Measurements from ENCODE around the gene PARL.

The PARL gene

GRCh38 chr3:183845608-183846288 lies 38.9 kb downstream of the PARL start:
- peak; percentile 16 for DNase-seq

- no peak for DNase-seq
Observed at GRCh38 chr3:183845090-183845489, 39.6 kb downstream of the PARL start.

GRCh38 chr3:183844606-183845005 lies 40.1 kb downstream of the PARL start:
- peak; percentile 19 for DNase-seq

DNA sequence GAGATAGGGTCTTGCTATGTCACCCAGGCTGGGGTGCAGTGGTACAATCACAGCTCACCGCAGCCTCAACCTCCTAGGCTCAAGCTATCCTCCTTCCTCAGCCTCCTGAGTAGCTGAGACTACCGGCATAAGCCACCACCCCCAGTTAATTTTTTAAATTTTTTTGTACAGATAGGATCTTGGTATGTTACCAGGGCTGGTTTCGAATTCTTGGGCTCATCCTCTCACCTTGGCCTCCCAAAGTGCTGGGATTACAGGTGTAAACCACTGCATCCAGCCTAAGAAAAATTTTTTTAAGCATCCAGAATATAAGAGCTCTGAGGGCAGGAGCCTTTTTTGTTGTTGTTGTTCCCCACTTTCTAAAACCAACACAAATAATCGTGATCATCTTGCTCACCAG lies 44.9 kb downstream of the PARL start:
- no peak for DNase-seq

DNA sequence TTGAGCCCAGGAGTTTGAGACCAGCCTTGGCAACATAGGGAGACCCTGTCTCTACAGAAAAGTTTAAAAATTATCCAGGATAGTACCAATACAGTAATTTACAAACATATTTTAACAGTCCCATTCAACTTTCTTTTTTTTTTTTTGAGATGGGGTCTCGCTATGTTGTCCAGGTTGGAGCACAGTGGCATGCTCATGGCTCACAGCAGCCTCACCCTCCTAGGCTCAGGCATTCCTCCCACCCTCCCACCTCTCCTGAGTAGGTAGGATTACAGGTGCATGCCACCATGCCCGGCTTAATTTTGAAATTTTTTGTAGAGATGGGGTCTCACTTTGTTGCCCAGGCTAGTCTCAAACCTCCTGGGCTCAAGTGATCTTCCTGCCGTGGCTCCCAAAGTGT lies 46.8 kb downstream of the PARL start:
- no peak for DNase-seq

DNA sequence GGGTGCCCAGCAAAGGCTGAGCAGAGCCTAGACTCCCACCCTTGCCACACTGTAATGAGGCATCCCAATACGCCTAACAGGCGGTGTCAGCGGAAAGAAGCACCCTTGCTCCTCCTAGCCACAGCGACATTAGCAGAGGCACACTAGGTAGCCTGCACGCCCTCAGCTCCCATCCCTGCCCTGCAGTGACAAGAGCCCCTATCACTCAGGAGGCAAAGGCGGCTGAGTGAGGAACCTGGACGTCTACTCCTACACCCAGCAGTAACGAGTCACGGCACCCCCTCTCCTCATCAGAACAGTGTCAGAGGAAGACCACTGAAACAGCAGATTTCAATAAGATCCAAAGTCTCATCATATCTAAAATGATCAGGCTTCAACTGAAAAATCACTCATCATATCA lies 47.3 kb downstream of the PARL start:
- no peak for DNase-seq

- no peak for DNase-seq
Observed at GRCh38 chr3:183833516-183833915, 51.2 kb downstream of the PARL start.

DNA sequence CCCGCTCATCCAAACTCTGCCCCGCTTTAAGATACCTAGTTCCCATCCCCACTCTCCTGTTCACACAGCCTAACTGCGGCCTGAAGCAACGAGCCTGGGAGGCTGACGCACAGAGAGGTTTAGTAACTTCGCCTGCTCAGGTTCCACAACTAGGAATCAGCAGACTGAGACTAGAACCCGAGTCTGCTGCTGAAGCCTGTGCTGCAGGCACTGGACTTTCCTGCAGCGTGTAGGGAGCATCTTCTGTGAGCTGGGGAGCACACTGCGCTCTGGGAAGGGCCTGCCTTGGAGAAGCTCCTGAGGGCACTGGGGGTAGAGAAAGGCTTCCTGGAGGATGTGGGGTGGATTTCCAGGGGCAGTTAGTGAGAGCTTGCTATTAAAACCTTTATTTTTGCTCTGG lies 54.5 kb downstream of the PARL start:
- no peak for DNase-seq

GRCh38 chr3:183829466-183829865 lies 55.2 kb downstream of the PARL start:
- DNase-seq: no peak

- no peak for DNase-seq
Observed at GRCh38 chr3:183828538-183828870, 56.2 kb downstream of the PARL start.

DNA sequence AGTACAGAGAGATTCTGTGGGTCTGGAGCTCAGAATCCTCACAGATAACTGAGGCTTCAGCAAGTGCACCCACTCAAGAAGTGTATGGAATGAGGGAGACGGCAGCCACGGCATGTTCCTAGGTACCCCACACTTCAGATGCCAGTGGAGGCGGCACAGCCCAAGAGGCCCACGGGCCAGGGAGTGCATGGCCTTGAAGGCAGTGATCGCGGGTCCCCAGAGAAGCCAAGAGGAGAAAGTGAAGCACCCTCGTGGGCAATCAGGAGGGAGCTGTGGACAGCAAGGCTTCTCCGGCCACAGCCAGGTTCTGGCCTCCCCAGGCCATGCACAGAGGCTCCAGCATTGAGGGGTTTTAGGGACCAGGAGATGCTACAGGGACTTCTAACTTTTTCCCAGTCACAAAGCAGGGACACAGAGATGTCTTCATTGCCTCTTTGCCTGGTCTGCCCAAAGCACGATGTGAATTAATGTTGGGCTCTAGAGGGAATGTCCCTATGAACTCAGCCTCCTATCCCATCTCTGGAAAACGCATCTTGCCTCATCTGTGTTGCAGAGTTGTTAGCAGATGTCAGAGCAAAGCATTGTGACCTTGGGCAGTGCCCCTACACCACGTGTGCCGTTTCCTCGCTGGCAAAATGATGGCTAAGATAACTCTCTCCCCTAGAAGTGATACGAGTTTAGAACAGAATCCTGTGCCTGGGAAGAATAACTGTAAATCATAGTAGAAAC lies 56.7 kb downstream of the PARL start:
- DNase-seq: no peak

DNA sequence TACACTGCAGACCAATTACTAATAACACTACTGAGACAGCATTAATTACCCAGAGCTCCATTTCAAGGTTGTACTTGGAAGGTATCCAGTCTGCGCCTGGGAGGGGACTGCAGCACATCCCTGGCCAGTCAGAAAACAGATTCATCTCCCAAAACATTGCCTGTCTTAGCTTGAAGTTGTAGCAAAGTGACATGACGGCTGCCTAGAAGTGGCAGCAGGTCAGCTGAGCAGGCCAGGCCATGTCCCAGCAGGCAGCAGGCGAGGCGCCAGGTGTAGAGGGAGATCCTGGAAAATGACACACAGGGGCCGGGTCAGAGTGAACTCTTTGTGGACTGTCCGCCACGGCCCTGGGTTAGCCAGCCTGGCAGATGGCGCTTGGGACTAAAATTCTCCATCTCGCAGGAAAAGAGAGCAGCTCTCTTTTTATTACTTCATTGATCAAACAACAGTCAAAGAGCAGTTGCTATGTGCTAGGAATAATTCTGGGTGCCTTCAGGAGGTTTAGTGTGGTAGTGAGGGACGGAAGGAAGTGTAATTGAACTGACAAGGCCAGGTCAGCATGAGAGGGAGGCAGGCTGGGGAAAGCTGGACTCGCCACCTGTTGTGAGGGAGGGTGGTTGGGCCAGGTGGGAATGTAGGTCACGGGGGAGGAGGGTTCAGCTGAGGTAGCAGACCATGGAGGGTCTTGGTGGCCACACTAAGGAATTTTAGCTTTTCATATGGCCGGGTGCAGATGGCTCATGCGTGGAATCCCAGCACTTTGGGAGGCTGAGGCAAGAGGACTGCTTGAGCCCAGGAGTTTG lies 58.0 kb downstream of the PARL start:
- DNase-seq: no peak

GRCh38 chr3:183825456-183826161 lies 59.1 kb downstream of the PARL start, which contains the start of gene MAP6D1:
TSS of gene MAP6D1 (minus strand) at chr3:183825577. CDS start at chr3:183825547, 30 bp downstream.
- peak; percentile 41 for DNase-seq

DNA sequence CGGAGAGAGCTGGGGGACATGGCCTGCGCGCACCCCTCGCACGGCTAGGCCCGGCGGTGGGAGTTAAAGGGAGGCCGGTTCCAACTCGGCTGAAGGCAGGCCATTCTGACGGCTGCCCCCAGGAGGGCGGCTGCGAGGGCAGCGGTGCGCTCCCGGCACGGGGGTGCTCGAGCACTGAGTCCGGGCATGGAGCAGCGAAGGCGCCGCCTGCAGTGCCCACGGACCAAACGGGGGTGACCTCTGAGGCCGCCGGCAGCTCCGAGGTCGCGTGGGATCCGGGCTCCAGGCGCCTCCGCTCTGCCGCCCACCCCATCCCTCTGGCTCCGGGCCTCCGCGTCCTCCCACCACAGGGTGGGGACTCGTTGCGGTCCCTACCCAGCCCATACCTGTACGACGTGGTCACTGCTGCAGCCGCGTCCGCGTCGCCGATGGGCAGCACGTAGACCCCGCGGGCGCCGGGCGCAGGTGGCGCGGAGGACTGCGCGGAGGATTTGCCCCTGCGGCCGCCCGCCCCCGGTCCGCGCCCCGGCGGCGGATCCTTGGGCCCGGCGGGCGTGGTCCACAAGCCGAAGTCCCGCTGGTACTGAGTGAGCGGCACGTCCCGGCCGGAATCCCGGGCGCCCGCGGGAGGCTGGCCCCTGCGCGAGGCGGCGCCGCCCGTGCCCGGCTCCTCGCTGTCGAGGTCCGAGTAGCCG lies 59.8 kb downstream of the PARL start:
- DNase-seq: no peak

- DNase-seq: no peak
Observed at GRCh38 chr3:183823963-183824362, 60.7 kb downstream of the PARL start.

DNA sequence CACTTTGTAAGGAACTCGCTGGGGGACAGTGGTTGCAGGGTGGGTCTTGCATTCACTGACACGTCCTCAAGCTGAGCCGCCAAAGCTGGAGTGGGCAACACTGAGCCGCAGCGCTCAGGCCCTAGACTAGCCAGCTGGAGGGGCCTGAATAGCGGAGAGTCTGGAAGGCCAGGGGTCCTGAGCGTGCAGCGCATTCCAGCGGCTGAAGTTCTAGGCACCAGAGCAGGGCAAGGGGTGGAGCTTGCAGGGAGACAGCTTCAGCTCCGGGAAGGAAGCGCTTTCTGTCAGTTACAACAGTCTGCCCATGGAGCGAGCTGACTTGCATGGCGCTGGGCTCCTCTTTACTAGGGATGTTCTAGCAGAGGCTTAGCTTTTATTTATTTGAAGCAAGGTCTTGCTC lies 62.0 kb downstream of the PARL start:
- no peak for DNase-seq

- DNase-seq: no peak
Observed at GRCh38 chr3:183819831-183820230, 64.8 kb downstream of the PARL start.

DNA sequence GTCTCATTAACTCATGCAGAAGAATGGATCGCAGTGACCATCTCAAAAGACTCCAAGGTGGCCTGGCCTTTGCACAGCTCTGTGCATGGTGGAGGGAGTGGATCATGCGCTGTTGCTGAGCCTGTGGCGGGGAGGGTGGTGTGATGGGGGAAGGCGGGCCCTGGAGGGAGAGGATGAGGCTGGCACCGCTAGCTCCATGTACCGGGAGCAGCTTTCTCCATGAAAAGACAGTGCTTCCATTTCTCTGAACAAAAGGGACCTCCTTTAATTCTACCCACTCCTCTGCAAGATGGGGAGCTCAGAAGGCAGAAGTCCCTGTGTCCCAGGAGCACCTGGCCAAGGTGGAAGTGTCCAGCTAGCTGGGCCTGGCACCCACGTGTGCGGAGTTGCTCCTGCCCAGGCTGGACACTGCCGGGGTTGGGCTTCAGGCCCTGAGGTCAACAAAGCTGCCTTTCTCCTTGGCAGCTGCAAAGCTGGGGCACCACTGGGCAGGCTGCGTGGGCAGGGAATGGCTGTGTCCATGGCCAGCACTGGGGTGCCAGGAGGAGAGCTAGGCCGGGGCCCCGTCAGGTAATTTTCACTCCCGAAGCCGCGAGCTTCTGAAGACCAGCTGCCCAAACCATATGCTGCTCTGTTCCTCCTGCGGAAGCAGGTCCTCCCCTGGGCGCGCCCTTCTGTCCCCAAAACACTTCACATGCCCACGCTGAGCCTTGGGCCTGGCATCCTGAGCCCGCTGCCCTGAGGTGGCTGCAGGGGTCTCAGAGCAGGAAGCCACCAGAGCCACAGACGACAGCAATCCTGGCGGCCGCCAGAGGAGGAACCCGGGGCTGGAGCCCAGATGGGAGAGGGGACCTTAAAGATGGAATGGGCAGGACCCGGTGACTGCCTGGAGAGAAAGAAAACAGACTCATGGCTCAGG lies 65.7 kb downstream of the PARL start:
- DNase-seq: no peak

GRCh38 chr3:183818041-183818620 lies 66.5 kb downstream of the PARL start:
- no peak for DNase-seq

DNA sequence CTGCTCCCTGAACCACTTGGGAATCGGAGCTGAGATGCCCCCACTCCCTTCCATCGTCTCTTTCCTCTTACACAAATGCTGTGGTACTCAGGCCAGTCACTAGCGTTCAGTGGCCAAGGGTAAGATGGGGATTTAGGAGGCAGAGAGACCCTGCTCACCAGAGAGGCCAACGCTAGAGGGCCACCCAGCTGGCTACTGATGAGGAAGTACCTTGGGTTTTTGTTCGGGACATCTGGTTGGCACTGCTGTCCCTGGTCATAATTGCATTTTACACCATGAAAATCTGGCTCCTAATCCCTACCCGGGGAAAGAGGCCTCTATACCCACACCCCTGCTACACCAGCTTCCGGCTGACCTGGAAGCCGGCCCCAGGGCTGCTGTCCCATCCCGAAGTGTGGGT lies 67.0 kb downstream of the PARL start:
- no peak for DNase-seq
